B cell (primary cell): ENCODE measurements around the gene GRIPAP1. TPM values are rescaled to one million over a fixed set of nuclear protein-coding genes. Genes with fewer than 3 reads are reported as not detected.
A peak's percentile ranks its signal among the peaks of the same experiment; 100 is the strongest.

Experiments
- ATAC-seq: fragments of 200-7000 bp; cut with Tn5 transposase; one replicate; pipeline ENCODE4 v1.10.0; 2021; ENCODE audit warnings: low read depth, mild to moderate bottlenecking, moderate number of reproducible peaks, moderate library complexity
- CTCF ChIA-PET: fragments of 350-600 bp; sonication (Branson Sonifier 250); formaldehyde crosslinking; loops from one replicate; lab custom pipeline; 2021; ENCODE audit warnings: antibody characterized with exemption, inconsistent platforms; lab: Charles Lee
- POLR2A ChIA-PET: fragments of 350-600 bp; sonication (Branson Sonifier 250); formaldehyde crosslinking; loops from one replicate; lab custom pipeline; 2021; ENCODE audit warnings: antibody characterized with exemption; lab: Charles Lee
- DNase-seq: peaks from one replicate; pipeline ENCODE4 v3.0.0; 2013
- H2AFZ ChIP-seq: 2 replicates; pipeline ENCODE4 v1.6.1; 2012; ENCODE audit warnings: mild to moderate bottlenecking, low read depth, low read length; ENCODE audit not compliant: insufficient read depth, poor library complexity, severe bottlenecking
- H3K27ac ChIP-seq, 2 donors: 1 replicate in 1 of 2; 2 replicates in 1 of 2; pipeline ENCODE4 v1.5.1; 2012 to 2013; ENCODE audit warnings: low read length in 2 of 2, mild to moderate bottlenecking in 2 of 2, moderate library complexity in 1 of 2
- H3K27me3 ChIP-seq, 4 experiments: fragments of 200-600 bp in 1 of 4; sonication (generic) in 1 of 4; replicated peaks in 1 of 4; 1 replicate in 2 of 4; 2 replicates in 2 of 4; pipeline versions ENCODE4 v1.6.1 to v1.7.0; 2013 to 2016; ENCODE audit warnings: low read length in 3 of 4, mild to moderate bottlenecking in 2 of 4, mixed read lengths in 1 of 4, moderate library complexity in 1 of 4; ENCODE audit not compliant: insufficient read depth in 4 of 4, control insufficient read depth in 3 of 4; ENCODE audit errors: control extremely low read depth in 1 of 4
- H3K36me3 ChIP-seq, 2 experiments: replicated peaks in 1 of 2; 1 replicate in 1 of 2; 2 replicates in 1 of 2; pipeline versions ENCODE4 v1.6.1 to v1.7.1; 2013; ENCODE audit warnings: low read length in 1 of 2; ENCODE audit not compliant: insufficient read depth in 2 of 2, control insufficient read depth in 1 of 2; ENCODE audit errors: control extremely low read depth in 1 of 2, extremely low read depth in 1 of 2
- H3K4me1 ChIP-seq, 2 donors: fragments of 200-600 bp in 1 of 2; sonication (generic) in 1 of 2; 1 replicate in 1 of 2; 2 replicates in 1 of 2; pipeline versions ENCODE4 v1.5.1 to v1.6.1; 2013 to 2017; ENCODE audit warnings: low read length in 2 of 2; ENCODE audit not compliant: control insufficient read depth in 2 of 2, insufficient read depth in 2 of 2
- H3K4me2 ChIP-seq: replicated peaks from 2 replicates; pipeline ENCODE3; 2012; ENCODE audit warnings: mild to moderate bottlenecking, low read depth, low read length; ENCODE audit not compliant: poor library complexity, severe bottlenecking
- H3K4me3 ChIP-seq, 5 experiments: fragments of 200-600 bp in 1 of 5; sonication (generic) in 1 of 5; 1 replicate in 3 of 5; 2 replicates in 2 of 5; pipeline versions ENCODE4 v1.5.1 to v1.7.0; 2011 to 2016; ENCODE audit warnings: low read length in 4 of 5, mild to moderate bottlenecking in 4 of 5, low read depth in 2 of 5, control low read depth in 1 of 5, moderate library complexity in 1 of 5; ENCODE audit not compliant: insufficient read depth in 1 of 5; ENCODE audit errors: control extremely low read depth in 1 of 5, extremely low read depth in 1 of 5
- H3K79me2 ChIP-seq: fragments of 200-600 bp; sonication (generic); one replicate; pipeline ENCODE4 v1.6.0; 2016; ENCODE audit warnings: low read length; ENCODE audit not compliant: control insufficient read depth, insufficient read depth
- H3K9ac ChIP-seq: fragments of 200-600 bp; sonication (generic); 2 replicates; pipeline ENCODE4 v1.6.1; 2017; ENCODE audit warnings: mild to moderate bottlenecking, low read length, moderate library complexity
- H3K9me3 ChIP-seq, 3 donors: one replicate each; pipeline versions ENCODE4 v1.6.1 to v1.7.1; 2013; ENCODE audit warnings: low read length in 2 of 3; ENCODE audit not compliant: control insufficient read depth in 2 of 3, insufficient read depth in 1 of 3; ENCODE audit errors: control extremely low read depth in 1 of 3
- H4K20me1 ChIP-seq: 2 replicates; pipeline ENCODE4 v1.6.0; 2012; ENCODE audit warnings: mild to moderate bottlenecking, low read length; ENCODE audit not compliant: insufficient read depth, control insufficient read depth, poor library complexity, severe bottlenecking
- H3K27ac Mint-ChIP-seq: one replicate; pipeline ENCODE4 v1.8.0; 2021; ENCODE audit warnings: mixed read lengths
- H3K27me3 Mint-ChIP-seq: one replicate; pipeline ENCODE4 v1.8.0; 2021; ENCODE audit warnings: mixed read lengths
- H3K4me1 Mint-ChIP-seq: one replicate; pipeline ENCODE4 v1.8.0; 2021; ENCODE audit warnings: mixed read lengths
- H3K4me3 Mint-ChIP-seq: one replicate; pipeline ENCODE4 v1.8.0; 2021; ENCODE audit warnings: mixed read lengths
- H3K9me3 Mint-ChIP-seq: one replicate; pipeline ENCODE4 v1.8.0; 2022; ENCODE audit warnings: mixed read lengths; ENCODE audit not compliant: insufficient read depth
- CTCF ChIP-seq: fragments of 200-600 bp; IDR thresholded peaks from one replicate; pipeline ENCODE4 v1.8.0; 2022; ENCODE audit warnings: antibody characterized with exemption, mild to moderate bottlenecking
- EZH2 ChIP-seq: IDR thresholded peaks from 2 replicates; pipeline ENCODE4 v1.6.1; 2012; ENCODE audit warnings: borderline replicate concordance, low read depth, mild to moderate bottlenecking, moderate library complexity, low read length; ENCODE audit not compliant: insufficient read depth, poor library complexity, severe bottlenecking
- WGBS: methylation state at CpG from one replicate; pipeline ENCODE4 v1.1.5; 2013; ENCODE audit warnings: missing lambda C conversion rate; ENCODE audit not compliant: insufficient coverage; 5-methylcytosine and 5-hydroxymethylcytosine counted together
- intact Hi-C: fragments of 100-400 bp; cut with micrococcal nuclease; formaldehyde crosslinking; loops from one replicate; pipeline ENCODE4 v1.10.0; 2022
- polyA plus RNA-seq: library from polyadenylated mRNA; depleted of rRNA; stranded (reverse); fragments of >200 nt; gene quantifications from 2 replicates; pipeline ENCODE4 v1.2.3, GENCODE V29; 2012
- total RNA-seq, 2 donors: library from RNA; stranded (reverse); fragments of 120-200 nt in 1 of 2; gene quantifications; 1 replicate in 1 of 2; 2 replicates in 1 of 2; pipeline versions ENCODE4 v1.2.3 to v1.2.4, GENCODE V29; 2013 to 2022

Gene GRIPAP1
- total and polyA plus RNA-seq, 2 donors (not counting 1 experiment from before 2014, with no cell fraction given), result 70.7 to 143 TPM

DNA sequence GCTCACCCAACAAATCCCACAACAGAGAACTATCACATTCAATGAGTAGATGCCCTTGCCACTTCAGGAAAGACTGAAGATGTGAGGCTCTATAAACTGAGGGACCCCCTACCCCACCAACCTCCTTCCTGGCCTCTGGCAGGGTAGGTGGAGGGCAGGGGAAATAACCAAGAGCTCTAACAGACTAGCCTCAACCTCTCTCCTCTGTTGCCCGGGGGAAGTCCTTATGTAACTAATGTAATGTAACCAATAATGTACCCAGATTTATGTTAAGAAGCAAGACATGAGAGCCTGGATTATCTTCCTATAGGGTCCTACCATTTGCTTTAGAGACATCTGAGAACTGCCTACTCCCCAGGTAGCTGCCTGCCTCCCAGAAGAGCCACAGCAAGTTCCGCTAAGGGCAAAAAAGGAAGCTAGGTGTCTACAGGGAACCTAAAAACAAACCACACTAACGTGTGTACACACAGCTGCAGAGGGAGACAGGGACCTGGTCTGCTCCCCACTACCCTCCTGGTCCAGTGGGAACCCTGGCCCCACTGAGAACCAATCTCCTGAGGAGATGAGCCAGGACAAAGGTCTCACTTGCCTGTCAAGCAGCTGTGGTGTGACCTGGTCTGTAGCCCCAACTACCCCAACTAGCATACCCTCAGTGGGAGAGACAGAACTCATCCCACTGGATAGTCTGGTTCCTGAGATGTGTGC lies 62.4 kb downstream of the GRIPAP1 start:
- DNase-seq, result peak; percentile 78
- peaks cover 77 to 83% of the 10 kb centered on the region in 2 donors for H3K4me1 ChIP-seq
- no peaks in the 10 kb centered on the region for H3K9me3 ChIP-seq
- peak overlapping the region; percentile 77 for H3K4me2 ChIP-seq
- Mint-ChIP-seq H3K4me3 (peak overlapping the region; percentile 84), H3K9me3 (no peaks in the 10 kb centered on the region), H3K27ac (peak overlapping the region; percentile 99), H3K27me3 (no peaks in the 10 kb centered on the region), H3K4me1 (peaks cover 88% of the 10 kb centered on the region)
- H3K4me3 ChIP-seq, result peak overlapping the region in 4 of 5 experiments; percentile 21 to 51 (median 26)
- peak overlapping the region; percentile 99 for H3K27ac ChIP-seq
- ChIA-PET POLR2A (interaction anchor here (0.5 to 5.6 kb wide), 8 partner anchors 13 to 263 kb away, joined by 3 to 101 read pairs (median 4); partner anchors contain the start of genes OTUD5, PIM2, PQBP1 and SLC35A2), CTCF (interaction anchor here (0.7 to 3.4 kb wide), 7 partner anchors 13 to 292 kb away, joined by 3 to 18 read pairs (median 3); partner anchors contain the start of gene KCND1)
- peak overlapping the region; percentile 69 for H3K9ac ChIP-seq
- ATAC-seq, result peak; percentile 19
- H2AFZ ChIP-seq, result no peak overlapping the region
- 0% methylated on average over 1 of the region's 3 CpGs for WGBS
- peaks cover 0 to 20% of the 10 kb centered on the region in 2 experiments for H3K36me3 ChIP-seq
- TF ChIP-seq EZH2 (no peak), CTCF (no peak)
- H3K79me2 ChIP-seq, result peaks cover 60% of the 10 kb centered on the region
- intact Hi-C loops, result loop anchor here (5.0 to 10.0 kb wide), 3 partner anchors 137 to 342 kb away; partner anchors contain the start of genes HDAC6 and WDR13
- no peaks in the 10 kb centered on the region for H4K20me1 ChIP-seq
- H3K27me3 ChIP-seq, result no peaks in the 10 kb centered on the region
